Measurements from ENCODE around the gene HERPUD1.
A peak's percentile ranks its signal among the peaks of the same experiment; 100 is the strongest.

HERPUD1 gene

DNA sequence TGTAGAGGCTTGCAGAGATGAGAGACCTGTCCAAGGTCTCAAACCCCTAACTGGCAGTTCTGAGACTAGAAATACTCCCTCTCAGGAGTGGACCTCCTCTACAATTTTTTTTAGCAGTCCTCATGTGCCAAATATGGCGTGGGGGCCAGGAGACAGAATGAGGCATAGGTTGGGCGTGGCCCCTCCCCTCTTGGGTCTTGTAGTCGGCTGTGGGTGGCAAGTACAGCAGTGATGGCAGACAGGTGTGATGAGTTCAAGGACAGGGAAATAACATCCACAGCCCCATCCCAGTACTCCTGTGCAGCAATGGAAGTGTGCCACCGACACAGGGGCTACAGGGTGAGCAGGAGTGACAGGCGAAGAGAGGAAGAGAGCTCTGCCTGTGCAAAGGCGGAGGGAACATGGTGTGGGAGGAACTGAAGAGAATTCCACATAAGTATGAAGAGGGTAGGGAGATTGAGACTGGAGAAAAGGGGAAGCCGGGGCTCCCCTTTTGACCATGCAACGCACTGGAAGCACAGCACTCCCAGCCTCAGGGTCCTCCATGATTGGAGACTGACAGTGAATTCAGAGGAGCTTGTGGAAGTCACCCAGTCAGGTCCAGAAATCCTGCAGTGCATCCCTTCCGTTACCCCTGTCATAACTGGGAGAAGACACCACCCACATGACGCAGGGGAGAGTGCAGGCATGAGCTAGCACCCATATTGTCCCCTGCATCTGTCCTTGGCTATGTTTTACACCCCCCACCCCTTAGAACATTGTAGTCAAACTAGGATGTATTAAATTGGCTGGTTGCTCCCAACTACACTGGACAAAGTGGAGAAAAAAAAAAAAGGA is 15.0 kb downstream of the HERPUD1 start:
- TF ChIP-seq, protein P1, sequence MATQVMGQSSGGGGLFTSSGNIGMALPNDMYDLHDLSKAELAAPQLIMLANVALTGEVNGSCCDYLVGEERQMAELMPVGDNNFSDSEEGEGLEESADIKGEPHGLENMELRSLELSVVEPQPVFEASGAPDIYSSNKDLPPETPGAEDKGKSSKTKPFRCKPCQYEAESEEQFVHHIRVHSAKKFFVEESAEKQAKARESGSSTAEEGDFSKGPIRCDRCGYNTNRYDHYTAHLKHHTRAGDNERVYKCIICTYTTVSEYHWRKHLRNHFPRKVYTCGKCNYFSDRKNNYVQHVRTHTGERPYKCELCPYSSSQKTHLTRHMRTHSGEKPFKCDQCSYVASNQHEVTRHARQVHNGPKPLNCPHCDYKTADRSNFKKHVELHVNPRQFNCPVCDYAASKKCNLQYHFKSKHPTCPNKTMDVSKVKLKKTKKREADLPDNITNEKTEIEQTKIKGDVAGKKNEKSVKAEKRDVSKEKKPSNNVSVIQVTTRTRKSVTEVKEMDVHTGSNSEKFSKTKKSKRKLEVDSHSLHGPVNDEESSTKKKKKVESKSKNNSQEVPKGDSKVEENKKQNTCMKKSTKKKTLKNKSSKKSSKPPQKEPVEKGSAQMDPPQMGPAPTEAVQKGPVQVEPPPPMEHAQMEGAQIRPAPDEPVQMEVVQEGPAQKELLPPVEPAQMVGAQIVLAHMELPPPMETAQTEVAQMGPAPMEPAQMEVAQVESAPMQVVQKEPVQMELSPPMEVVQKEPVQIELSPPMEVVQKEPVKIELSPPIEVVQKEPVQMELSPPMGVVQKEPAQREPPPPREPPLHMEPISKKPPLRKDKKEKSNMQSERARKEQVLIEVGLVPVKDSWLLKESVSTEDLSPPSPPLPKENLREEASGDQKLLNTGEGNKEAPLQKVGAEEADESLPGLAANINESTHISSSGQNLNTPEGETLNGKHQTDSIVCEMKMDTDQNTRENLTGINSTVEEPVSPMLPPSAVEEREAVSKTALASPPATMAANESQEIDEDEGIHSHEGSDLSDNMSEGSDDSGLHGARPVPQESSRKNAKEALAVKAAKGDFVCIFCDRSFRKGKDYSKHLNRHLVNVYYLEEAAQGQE (IDR thresholded peaks at IDR 0.05; ENCODE audit: low read depth): 0 out of 2 replicates have a peak, but pooled peaks have one; percentile 13
- no peak for TF ChIP-seq EGR1 (IDR thresholded peaks at IDR 0.05)

DNA sequence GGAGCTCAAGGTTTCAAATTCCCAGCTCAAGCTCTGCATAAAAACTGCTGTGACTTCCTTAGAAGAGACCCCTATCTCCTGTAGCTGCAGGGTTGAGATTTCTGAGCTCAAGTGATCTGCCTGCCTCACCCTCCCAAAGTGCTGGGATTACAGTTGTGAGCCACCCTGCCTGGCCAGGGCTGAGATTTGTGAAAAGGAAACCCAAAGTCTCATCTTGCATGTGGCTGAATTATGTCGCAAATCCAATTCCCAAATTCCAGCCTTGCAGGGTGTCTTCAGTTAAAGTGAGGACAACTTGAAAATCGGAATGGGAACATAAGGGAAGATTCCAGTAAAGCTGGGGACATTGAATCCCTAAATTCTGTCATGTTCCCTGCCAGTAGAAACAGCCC is 15.7 kb downstream of the HERPUD1 start:
- TF ChIP-seq NFIC (IDR thresholded peaks at IDR 0.05): no peak
- TF ChIP-seq, protein P1 (IDR thresholded peaks at IDR 0.05; ENCODE audit: low read depth): no peak
- TF ChIP-seq TCF12 (IDR thresholded peaks at IDR 0.05; ENCODE audit: low read depth): no peak
- TF ChIP-seq, protein P2, sequence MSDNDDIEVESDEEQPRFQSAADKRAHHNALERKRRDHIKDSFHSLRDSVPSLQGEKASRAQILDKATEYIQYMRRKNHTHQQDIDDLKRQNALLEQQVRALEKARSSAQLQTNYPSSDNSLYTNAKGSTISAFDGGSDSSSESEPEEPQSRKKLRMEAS (IDR thresholded peaks at IDR 0.05): no peak
- TF ChIP-seq FOXM1 (IDR thresholded peaks at IDR 0.05; ENCODE audit: borderline replicate concordance, low read depth): no peak
- TF ChIP-seq YY1 (IDR thresholded peaks at IDR 0.05; ENCODE audit: low read depth): no peak
- TF ChIP-seq CEBPB (IDR thresholded peaks at IDR 0.05): no peak
- TF ChIP-seq RAD21 (IDR thresholded peaks at IDR 0.05; ENCODE audit: low read depth): no peak
- TF ChIP-seq TEAD4 (IDR thresholded peaks at IDR 0.05): no peak
- TF ChIP-seq EP300 (IDR thresholded peaks at IDR 0.05; ENCODE audit: borderline replicate concordance): no peak
- TF ChIP-seq, protein P3, sequence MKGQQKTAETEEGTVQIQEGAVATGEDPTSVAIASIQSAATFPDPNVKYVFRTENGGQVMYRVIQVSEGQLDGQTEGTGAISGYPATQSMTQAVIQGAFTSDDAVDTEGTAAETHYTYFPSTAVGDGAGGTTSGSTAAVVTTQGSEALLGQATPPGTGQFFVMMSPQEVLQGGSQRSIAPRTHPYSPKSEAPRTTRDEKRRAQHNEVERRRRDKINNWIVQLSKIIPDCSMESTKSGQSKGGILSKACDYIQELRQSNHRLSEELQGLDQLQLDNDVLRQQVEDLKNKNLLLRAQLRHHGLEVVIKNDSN (IDR thresholded peaks at IDR 0.05): no peak
- no peak for TF ChIP-seq CREB1 (IDR thresholded peaks at IDR 0.05; ENCODE audit: low read depth)
- TF ChIP-seq TAF1 (IDR thresholded peaks at IDR 0.05; ENCODE audit: low read depth): no peak
- TF ChIP-seq ZBTB7A (IDR thresholded peaks at IDR 0.05; ENCODE audit: low read depth): no peak
- no peak for TF ChIP-seq EGR1 (IDR thresholded peaks at IDR 0.05)

DNA sequence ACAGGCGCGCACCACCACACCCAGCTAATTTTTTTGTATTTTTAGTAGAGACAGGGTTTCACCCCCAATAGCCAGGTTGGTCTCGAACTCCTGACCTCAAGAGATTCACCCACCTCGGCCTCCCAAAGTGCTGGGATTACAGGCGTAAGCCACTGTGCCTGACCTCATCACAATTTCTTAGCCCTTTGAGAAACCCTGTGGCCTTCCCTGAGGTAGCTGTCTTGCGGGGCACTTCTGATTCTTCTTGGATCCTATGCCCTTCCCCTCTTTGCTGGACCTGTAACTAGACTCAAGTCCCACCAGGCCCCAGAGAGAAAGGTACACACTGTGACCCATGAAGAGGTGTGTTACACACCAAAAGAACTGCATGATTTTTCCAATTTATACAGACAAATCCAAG is 16.3 kb downstream of the HERPUD1 start:
- TF ChIP-seq TCF12 (IDR thresholded peaks at IDR 0.05; ENCODE audit: low read depth): no peak
- no peak for TF ChIP-seq EP300 (IDR thresholded peaks at IDR 0.05; ENCODE audit: borderline replicate concordance)
- no peak for TF ChIP-seq TEAD4 (IDR thresholded peaks at IDR 0.05)
- TF ChIP-seq, protein P3 (IDR thresholded peaks at IDR 0.05): no peak
- TF ChIP-seq, protein P2 (IDR thresholded peaks at IDR 0.05): no peak
- no peak for TF ChIP-seq CREB1 (IDR thresholded peaks at IDR 0.05; ENCODE audit: low read depth)
- TF ChIP-seq FOXM1 (IDR thresholded peaks at IDR 0.05; ENCODE audit: borderline replicate concordance, low read depth): no peak
- no peak for TF ChIP-seq EGR1 (IDR thresholded peaks at IDR 0.05)
- TF ChIP-seq CEBPB (IDR thresholded peaks at IDR 0.05): no peak
- TF ChIP-seq ZBTB7A (IDR thresholded peaks at IDR 0.05; ENCODE audit: low read depth): no peak
- no peak for TF ChIP-seq NFIC (IDR thresholded peaks at IDR 0.05)
- no peak for TF ChIP-seq RAD21 (IDR thresholded peaks at IDR 0.05; ENCODE audit: low read depth)
- no peak for TF ChIP-seq YY1 (IDR thresholded peaks at IDR 0.05; ENCODE audit: low read depth)
- no peak for TF ChIP-seq TAF1 (IDR thresholded peaks at IDR 0.05; ENCODE audit: low read depth)
- TF ChIP-seq, protein P1 (IDR thresholded peaks at IDR 0.05; ENCODE audit: low read depth): no peak

DNA sequence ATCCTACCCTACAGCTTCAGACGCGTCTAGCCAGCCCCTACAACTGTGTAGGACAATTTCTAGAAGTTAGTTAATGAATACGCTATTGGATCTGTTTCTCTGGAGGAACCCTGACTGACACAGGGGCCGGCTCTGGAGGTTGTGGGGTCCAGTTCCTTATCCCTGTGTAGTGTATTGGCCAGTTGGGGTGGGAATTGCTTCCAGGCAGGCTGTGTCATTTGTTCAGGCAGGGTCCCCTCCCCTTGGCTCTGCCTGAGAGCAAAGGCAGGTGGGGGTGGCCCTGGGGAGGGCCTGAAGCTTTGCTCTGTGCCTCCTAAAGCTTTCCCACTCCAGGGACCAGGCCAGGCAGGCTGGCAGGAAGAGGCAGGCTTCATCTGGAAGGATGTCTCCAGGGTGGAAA is 18.1 kb downstream of the HERPUD1 start:
- TF ChIP-seq TAF1 (IDR thresholded peaks at IDR 0.05; ENCODE audit: low read depth): no peak
- TF ChIP-seq, protein P2 (IDR thresholded peaks at IDR 0.05): no peak
- no peak for TF ChIP-seq NFIC (IDR thresholded peaks at IDR 0.05)
- no peak for TF ChIP-seq RAD21 (IDR thresholded peaks at IDR 0.05; ENCODE audit: low read depth)
- TF ChIP-seq, protein P3 (IDR thresholded peaks at IDR 0.05): no peak
- no peak for TF ChIP-seq CREB1 (IDR thresholded peaks at IDR 0.05; ENCODE audit: low read depth)
- TF ChIP-seq TCF12 (IDR thresholded peaks at IDR 0.05; ENCODE audit: low read depth): no peak
- no peak for TF ChIP-seq EP300 (IDR thresholded peaks at IDR 0.05; ENCODE audit: borderline replicate concordance)
- TF ChIP-seq ZBTB7A (IDR thresholded peaks at IDR 0.05; ENCODE audit: low read depth): no peak
